ENCODE measurements around the gene KCNQ1.

KCNQ1 gene

DNA sequence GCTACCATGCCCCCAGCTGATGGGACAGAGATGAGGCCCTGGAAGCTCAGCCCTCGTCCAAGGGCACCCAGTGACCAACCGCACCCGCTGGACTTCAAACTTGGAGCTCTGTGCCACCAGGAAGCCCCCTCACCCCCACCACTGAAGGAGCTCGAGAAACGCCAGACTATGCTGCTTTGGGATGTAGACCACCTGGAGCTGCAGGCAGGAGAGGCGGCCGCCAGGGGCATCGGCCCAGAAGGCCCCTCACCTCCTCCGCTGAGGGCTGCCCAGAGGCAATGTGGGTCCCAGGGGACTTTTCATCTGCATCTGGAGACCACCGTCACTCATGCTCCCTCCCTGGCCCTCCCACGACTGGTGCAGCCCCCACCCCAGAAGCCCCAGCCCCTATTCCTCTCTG lies 412.5 kb downstream of the KCNQ1 start:
- TF ChIP-seq, protein P1, sequence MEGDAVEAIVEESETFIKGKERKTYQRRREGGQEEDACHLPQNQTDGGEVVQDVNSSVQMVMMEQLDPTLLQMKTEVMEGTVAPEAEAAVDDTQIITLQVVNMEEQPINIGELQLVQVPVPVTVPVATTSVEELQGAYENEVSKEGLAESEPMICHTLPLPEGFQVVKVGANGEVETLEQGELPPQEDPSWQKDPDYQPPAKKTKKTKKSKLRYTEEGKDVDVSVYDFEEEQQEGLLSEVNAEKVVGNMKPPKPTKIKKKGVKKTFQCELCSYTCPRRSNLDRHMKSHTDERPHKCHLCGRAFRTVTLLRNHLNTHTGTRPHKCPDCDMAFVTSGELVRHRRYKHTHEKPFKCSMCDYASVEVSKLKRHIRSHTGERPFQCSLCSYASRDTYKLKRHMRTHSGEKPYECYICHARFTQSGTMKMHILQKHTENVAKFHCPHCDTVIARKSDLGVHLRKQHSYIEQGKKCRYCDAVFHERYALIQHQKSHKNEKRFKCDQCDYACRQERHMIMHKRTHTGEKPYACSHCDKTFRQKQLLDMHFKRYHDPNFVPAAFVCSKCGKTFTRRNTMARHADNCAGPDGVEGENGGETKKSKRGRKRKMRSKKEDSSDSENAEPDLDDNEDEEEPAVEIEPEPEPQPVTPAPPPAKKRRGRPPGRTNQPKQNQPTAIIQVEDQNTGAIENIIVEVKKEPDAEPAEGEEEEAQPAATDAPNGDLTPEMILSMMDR (conservative IDR thresholded peaks at IDR 0.05; ENCODE audit: low read length), result no peak
- no peak for TF ChIP-seq EZH2phosphoT487 (IDR thresholded peaks at IDR 0.05; ENCODE audit: borderline replicate concordance)
- H3K4me1 ChIP-seq (ENCODE audit: insufficient read depth, low read length, poor library complexity, severe bottlenecking), result peaks cover 15% of the 10 kb centered on the region
- no peaks in the 10 kb centered on the region for H3K36me3 ChIP-seq (ENCODE audit: insufficient read depth, low read length)
- no peaks in the 10 kb centered on the region for H3F3A ChIP-seq (ENCODE audit: low read depth)
- no peak overlapping the region for H2AFZ ChIP-seq (ENCODE audit: low read length)
- H3K4me2 ChIP-seq (ENCODE audit: low read depth, low read length, poor library complexity, severe bottlenecking), result no peak overlapping the region
- H3K9me2 ChIP-seq (replicated peaks; ENCODE audit: low read depth, low read length), result no peaks in the 10 kb centered on the region
- H3K9ac ChIP-seq (ENCODE audit: low read depth, low read length, poor library complexity, severe bottlenecking), result no peak overlapping the region
- H3K4me3 ChIP-seq (ENCODE audit: low read length, poor library complexity, severe bottlenecking), result no peak overlapping the region
- no peaks in the 10 kb centered on the region for H3K27me3 ChIP-seq (ENCODE audit: insufficient read depth, low read length, poor library complexity, severe bottlenecking)
- H3K79me2 ChIP-seq (ENCODE audit: insufficient read depth, low read length), result no peaks in the 10 kb centered on the region
- H3K9me3 ChIP-seq (ENCODE audit: insufficient read depth, low read depth, low read length), result no peaks in the 10 kb centered on the region
- H4K20me1 ChIP-seq (ENCODE audit: insufficient read depth, low read length, poor library complexity, severe bottlenecking), result no peaks in the 10 kb centered on the region

GRCh38 chr11:2857918-2858317 lies 413.1 kb downstream of the KCNQ1 start:
- no peak for TF ChIP-seq EZH2phosphoT487 (IDR thresholded peaks at IDR 0.05; ENCODE audit: borderline replicate concordance)
- TF ChIP-seq, protein P1 (conservative IDR thresholded peaks at IDR 0.05; ENCODE audit: low read length), result no peak
- no peaks in the 10 kb centered on the region for H3F3A ChIP-seq (ENCODE audit: low read depth)
- no peaks in the 10 kb centered on the region for H3K9me2 ChIP-seq (replicated peaks; ENCODE audit: low read depth, low read length)
- H3K9ac ChIP-seq (ENCODE audit: low read depth, low read length, poor library complexity, severe bottlenecking), result no peak overlapping the region
- H3K79me2 ChIP-seq (ENCODE audit: insufficient read depth, low read length), result no peaks in the 10 kb centered on the region
- no peak overlapping the region for H3K4me3 ChIP-seq (ENCODE audit: low read length, poor library complexity, severe bottlenecking)
- H3K36me3 ChIP-seq (ENCODE audit: insufficient read depth, low read length), result no peaks in the 10 kb centered on the region
- no peaks in the 10 kb centered on the region for H4K20me1 ChIP-seq (ENCODE audit: insufficient read depth, low read length, poor library complexity, severe bottlenecking)
- no peaks in the 10 kb centered on the region for H3K27me3 ChIP-seq (ENCODE audit: insufficient read depth, low read length, poor library complexity, severe bottlenecking)
- H2AFZ ChIP-seq (ENCODE audit: low read length), result no peak overlapping the region
- H3K9me3 ChIP-seq (ENCODE audit: insufficient read depth, low read depth, low read length), result no peaks in the 10 kb centered on the region
- no peak overlapping the region for H3K4me2 ChIP-seq (ENCODE audit: low read depth, low read length, poor library complexity, severe bottlenecking)
- peaks cover 15% of the 10 kb centered on the region for H3K4me1 ChIP-seq (ENCODE audit: insufficient read depth, low read length, poor library complexity, severe bottlenecking)

GRCh38 chr11:2858995-2859698 lies 414.3 kb downstream of the KCNQ1 start:
- H3K9me2 ChIP-seq (replicated peaks; ENCODE audit: low read depth, low read length), result no peaks in the 10 kb centered on the region
- no peaks in the 10 kb centered on the region for H4K20me1 ChIP-seq (ENCODE audit: insufficient read depth, low read length, poor library complexity, severe bottlenecking)
- H2AFZ ChIP-seq (ENCODE audit: low read length), result no peak overlapping the region
- no peaks in the 10 kb centered on the region for H3K79me2 ChIP-seq (ENCODE audit: insufficient read depth, low read length)
- no peak overlapping the region for H3K4me3 ChIP-seq (ENCODE audit: low read length, poor library complexity, severe bottlenecking)
- peaks cover 20% of the 10 kb centered on the region for H3K4me1 ChIP-seq (ENCODE audit: insufficient read depth, low read length, poor library complexity, severe bottlenecking)
- no peaks in the 10 kb centered on the region for H3K27me3 ChIP-seq (ENCODE audit: insufficient read depth, low read length, poor library complexity, severe bottlenecking)
- no peaks in the 10 kb centered on the region for H3K36me3 ChIP-seq (ENCODE audit: insufficient read depth, low read length)
- TF ChIP-seq, protein P1 (conservative IDR thresholded peaks at IDR 0.05; ENCODE audit: low read length), result no peak
- TF ChIP-seq EZH2phosphoT487 (IDR thresholded peaks at IDR 0.05; ENCODE audit: borderline replicate concordance), result no peak
- H3K9me3 ChIP-seq (ENCODE audit: insufficient read depth, low read depth, low read length), result no peaks in the 10 kb centered on the region
- H3K9ac ChIP-seq (ENCODE audit: low read depth, low read length, poor library complexity, severe bottlenecking), result no peak overlapping the region
- no peak overlapping the region for H3K4me2 ChIP-seq (ENCODE audit: low read depth, low read length, poor library complexity, severe bottlenecking)
- H3F3A ChIP-seq (ENCODE audit: low read depth), result no peaks in the 10 kb centered on the region

Data from Loucy (cell line).